ENCODE measurements around the gene PLPPR4.
"Not testable (repeated sequence)": the region's sequence is repeated elsewhere in the genome, so short reads cannot be mapped to it uniquely, and the experiment has no call there.

The PLPPR4 gene

GRCh38 chr1:99264201-99265021 is at the start of gene PLPPR4:
Gene PLPPR4 (plus strand): TSS chr1:99264492. CDS start chr1:99264594, 102 bp downstream.
- DNase-seq: peak; percentile 81

GRCh38 chr1:99216956-99217355 is 47.3 kb upstream of the PLPPR4 start:
- peak; percentile 64 for DNase-seq

- peak; percentile 71 for DNase-seq
These were observed 46.7 kb upstream of the PLPPR4 start for GRCh38 chr1:99217599-99217998.

DNA sequence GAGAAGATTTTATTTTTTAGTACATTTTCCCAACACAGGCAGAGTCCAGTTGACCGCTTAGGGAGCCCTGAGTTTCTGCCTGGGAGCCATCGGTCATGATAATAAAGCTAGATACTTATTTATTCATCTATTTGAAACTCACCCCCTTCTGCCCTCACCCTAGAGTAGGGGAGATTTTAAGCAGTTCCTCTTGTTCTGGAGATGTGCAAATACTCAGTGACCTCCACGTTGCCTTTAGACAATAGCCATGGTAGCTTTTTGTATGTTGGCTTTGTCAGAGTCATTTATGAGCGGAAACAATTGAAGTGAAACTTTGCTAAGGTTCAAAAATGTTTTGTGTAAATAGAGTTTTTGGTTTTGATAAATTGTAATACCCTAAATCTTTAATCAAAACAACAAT is 45.7 kb upstream of the PLPPR4 start:
- DNase-seq: no peak

DNA sequence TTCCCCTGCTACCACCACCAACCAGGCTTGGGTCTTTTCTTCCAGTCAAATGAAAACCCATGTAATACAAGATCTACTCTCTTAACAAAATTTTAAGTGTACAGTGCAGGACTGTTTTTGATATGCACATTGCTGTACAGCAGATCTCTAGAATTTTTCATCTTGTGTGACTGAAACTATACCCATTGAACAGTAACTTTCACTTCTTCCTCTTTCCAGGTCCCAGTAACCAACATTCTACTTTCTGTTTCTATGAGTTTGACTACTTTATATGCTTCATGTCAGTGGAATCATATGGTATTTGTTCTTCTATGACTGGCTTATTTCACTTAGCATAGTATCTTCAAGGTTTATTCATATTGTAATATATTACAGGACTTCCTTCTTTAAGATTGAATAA is 45.3 kb upstream of the PLPPR4 start:
- no peak for DNase-seq

DNA sequence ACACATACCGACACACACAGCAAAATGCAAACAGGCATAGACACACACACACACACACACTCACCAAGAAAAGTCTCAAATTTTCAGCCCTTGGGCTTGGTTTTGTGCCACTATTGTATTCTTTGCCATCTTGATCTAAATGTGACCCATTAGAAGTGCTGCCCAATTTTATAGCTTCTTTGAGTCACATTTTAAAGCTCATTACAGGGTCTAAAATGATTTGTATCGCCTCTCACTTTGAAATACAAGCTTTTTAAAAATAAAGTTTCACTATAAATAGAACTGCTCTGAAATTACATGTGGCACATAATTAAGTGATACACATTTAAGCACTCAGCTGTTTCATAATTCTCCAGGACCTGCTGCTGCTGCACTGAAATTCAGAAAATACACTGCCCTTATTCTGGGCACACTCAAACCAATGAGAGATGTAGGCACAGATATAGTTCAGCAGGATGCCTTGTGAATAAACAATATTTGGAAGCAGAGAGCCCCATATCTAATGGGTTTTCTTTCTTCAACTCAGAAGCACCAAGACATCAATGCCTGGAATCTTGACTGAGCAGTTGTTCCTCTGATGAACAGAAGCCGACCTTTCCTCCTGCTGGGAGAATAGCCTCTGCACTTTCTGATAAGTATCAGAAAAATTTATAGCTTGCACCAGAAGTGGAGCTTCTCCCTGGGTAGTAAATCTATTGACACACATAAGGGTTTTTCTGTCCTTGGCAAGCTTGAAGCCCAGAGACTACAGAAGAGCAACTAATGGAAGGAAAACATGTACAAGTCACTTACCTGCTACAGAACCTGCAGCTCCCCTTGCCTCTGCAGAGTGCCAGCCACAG is 37.0 kb upstream of the PLPPR4 start:
- DNase-seq: no peak

DNA sequence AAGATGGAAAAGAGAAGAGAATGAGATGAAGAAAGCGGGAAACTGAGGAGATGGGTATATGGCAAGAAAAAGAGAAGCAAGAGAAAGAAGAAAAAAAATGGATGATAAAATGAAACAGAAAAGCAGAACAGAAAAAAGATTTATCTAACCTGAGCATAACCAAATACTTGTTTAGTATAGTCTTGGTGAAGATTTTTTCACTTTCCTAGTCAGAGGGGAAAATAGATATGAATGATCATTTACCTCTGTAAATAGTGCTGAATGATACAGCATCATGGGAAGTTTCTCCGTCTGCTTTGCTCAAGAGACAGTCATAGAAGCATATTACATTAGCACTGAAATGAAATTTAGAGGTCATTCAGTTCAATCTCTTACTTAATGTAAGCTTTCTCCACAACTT is 36.1 kb upstream of the PLPPR4 start:
- no peak for DNase-seq

GRCh38 chr1:99229122-99229521 is 35.2 kb upstream of the PLPPR4 start:
- no peak for DNase-seq

DNA sequence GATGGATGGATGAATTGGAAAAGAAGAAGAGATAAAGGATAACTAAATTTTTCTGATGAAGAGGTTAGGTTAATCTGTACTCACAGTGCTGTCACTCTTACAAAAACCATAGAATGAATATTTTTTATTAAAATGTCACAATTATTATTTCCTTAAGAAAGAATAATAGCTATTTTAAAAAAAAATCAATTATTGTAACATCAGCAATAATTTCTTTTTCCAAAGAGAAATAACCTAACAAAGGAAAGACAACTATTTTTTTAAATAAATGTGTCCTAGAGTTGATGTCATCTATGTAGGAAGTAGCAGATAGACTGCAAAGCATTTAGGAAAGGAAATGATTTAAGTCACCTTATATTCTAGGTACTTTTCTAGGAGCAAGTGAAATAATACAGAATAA is 33.6 kb upstream of the PLPPR4 start:
- DNase-seq: no peak

- no peak for DNase-seq
These were observed 32.1 kb upstream of the PLPPR4 start for GRCh38 chr1:99232172-99232571.

DNA sequence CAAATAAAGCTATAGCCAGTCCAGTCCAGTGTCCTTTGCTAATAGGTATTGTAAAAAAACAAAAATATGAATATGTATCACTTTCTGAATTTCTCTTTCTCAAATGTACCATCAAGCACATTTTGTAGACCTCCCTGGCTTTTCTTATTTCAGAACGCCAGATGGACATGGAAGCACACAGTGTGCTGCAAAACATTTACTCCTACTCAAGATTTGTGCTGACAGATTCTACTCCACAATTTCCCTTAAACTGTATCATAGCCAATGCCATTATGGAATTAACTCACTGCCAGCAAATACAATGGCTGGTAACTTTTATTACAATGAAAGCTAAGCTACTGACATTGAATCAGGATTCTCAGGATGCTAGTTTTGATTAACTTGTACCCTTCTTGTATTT is 30.8 kb upstream of the PLPPR4 start:
- peak; percentile 11 for DNase-seq

- no peak for DNase-seq
These were observed 27.5 kb upstream of the PLPPR4 start for GRCh38 chr1:99236756-99237155.

DNA sequence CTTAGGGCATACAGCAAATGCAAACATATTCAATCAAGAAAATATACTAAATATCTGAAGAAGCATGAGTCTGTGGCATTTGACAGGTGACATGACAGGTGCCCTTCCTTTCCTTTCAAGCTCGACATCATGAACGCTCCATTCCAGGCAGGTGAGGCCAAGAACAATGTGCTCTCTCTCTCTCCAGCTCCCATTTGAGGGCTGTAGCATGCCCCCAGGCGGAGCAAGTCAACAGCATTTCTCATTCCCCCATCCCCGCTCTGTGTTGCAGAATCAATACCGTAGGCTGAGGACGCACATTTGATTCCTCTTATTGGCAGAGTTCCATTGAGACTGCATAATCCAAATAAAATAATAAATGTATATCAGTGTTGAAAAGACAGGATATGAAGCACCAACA is 24.6 kb upstream of the PLPPR4 start:
- DNase-seq: no peak

DNA sequence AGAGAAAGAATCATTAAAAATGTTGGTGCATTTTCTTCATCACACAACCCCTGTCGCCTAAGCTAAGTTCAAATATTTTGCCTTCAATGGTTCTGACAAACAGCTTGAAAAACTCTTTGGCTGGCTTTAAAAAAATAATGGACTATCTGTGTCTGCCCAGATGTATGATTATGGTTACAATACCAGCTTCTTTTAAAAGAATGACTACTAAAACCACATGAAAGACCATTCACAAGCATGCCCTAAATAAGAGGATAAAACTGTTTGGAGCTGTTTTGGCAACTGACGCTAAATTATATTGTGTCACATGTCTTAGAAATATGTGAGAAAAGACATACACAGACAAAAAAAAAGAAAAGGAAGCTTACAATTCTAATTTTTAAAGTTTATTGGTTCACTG is 23.7 kb upstream of the PLPPR4 start:
- DNase-seq: no peak

DNA sequence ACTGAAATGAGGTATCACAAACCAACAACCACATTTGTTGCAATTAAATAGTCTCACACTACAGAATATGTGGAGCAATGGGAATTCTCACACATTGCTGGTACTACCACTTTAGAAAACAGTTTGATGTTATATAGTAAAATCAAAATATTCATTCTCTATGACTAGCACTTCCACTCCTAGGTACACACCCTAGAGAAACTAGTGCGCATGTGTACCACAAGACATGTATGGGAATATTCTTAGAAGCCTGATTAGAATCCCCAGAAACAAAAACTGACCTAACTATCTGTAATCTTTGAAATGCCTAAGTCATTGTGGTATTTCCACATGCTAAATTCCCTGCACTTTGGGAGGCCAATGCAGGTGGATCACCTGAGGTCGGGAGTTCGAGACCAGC is 18.1 kb upstream of the PLPPR4 start:
- DNase-seq: no peak

DNA sequence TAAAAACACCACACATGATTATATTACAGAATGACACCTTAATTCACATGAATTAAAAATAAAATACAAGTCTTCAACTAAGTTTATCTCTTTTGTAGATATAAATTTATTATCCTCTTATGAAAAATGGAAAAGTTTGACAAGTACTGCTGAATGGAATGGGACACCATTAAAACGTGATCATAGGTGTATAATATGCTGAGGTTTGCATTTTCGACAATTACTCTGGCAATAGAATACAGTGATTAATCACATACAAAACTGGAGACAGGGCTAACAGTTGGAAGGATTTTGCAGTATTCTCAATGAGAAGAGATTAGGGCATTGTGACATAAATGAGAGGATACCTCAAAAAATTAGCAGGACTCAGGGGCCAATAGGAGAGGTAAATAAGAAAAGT is 17.1 kb upstream of the PLPPR4 start:
- DNase-seq: no peak

- no peak for DNase-seq
These were observed 13.6 kb upstream of the PLPPR4 start for GRCh38 chr1:99250728-99251127.

DNA sequence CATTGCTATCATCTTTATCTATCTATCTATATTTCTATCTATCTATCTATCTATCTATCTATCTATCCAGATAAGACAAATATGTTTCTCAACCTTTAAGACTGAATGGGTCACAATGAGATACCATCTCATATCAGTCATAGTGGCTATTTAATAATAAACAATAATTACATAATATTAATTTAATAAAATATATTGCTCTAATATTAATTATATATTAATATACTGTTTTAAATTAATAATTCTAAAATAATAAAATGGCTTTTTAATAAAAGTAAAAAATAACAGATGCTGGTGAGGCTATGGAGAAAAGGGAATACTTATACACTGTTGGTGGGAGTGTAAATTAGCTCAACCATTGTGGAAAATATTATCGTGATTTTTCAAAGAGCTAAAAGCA is 13.0 kb upstream of the PLPPR4 start:
- DNase-seq: no peak

DNA sequence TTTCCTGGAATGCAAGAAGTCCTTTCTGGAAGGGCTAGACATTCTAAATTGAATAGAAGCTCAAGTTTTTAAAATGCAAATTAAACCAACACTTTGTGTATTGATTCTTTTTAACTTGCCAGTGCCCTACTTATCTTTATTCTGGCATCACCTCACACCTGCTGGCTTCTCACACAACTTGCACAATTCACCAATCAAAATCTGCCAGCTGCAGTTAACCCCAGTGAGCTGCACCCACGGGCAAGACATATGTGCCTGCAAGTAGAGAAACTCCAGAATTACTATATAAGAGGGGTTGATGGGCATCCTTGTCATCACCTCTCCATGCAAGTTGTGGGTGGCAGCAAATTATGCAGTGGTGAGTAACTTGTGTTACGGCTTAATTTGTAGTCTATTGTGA is 11.7 kb upstream of the PLPPR4 start:
- DNase-seq: no peak

DNA sequence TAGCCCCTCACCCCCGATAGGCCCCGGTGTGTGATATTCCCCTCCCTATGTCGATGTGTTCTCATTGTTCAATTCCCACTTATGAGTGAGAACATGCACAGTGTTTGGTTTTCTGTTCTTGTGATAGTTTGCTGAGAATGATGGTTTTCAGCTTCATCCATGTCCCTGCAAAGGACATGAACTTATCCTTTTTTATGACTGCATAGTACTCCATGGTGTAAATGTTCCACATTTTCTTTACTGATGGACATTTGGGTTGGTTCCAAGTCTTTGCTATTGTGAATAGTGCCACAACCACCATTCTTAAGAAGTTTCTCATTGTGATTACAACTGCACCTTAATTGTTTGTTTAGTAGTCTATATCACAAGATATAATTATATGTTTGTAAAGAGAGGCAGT is 3.9 kb upstream of the PLPPR4 start:
- DNase-seq: not testable (repeated sequence)

DNA sequence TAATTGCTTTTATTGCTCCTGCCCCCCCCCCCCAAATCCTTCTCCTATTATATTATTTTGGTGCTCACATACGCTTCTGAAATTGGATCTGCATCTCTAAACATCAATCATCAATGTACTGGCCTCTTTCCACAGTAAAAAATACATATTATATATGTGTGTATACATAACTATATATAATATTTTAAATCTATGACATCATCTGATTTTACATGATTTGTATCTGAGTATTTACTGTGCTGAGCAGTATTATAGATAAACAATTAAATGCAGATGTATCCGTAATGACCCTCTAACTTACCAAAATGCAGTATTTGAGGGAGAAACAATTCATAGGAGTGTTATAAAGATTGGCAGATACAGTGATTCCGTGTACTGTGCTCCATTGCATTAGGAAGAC is 832 bp downstream of the PLPPR4 start:
- DNase-seq: no peak

DNA sequence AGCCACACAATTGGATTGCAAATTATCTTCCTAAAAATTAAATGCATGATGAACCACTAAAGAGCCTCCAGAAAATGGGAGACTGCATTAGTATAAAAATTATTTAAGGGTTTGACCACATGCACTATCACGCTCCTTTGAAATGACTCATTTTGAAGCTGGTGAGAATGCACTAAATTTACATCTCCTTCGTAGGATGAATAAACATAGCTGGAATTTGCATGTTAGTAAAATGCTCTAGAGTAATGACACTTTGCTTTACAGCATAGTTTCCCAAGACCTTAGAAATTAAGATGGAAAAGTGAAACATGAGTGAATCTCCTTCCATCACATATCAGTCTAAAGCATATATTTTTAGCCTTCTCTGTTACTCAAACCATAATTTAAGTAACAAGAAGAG is 2.4 kb downstream of the PLPPR4 start:
- DNase-seq: no peak

GRCh38 chr1:99268021-99268420 is 3.7 kb downstream of the PLPPR4 start:
- DNase-seq: no peak

GRCh38 chr1:99269321-99269720 is 5.0 kb downstream of the PLPPR4 start:
- no peak for DNase-seq

All from NCI-H82 (cell line).